PC-9 (cell line): Measurements from ENCODE around the gene ARHGAP33.

Source experiments
- CTCF ChIP-seq: fragments of 200-600 bp; sonication (generic); conservative IDR thresholded peaks from 2 replicates; pipeline ENCODE4 v1.6.1; 2017; ENCODE audit warnings: mixed run types, antibody characterized with exemption, mild to moderate bottlenecking, moderate library complexity
- EZH2 ChIP-seq: fragments of 200-600 bp; sonication (generic); IDR thresholded peaks from 2 replicates; pipeline ENCODE4 v1.8.0; 2017; ENCODE audit warnings: antibody characterized with exemption, low read depth

GRCh38 chr19:35738887-35739229 is 36.5 kb upstream of the ARHGAP33 start:
- TF ChIP-seq CTCF (no peak), EZH2 (no peak)
